CD4-positive, alpha-beta T cell treated with Interleukin-15 for 4 hours (primary cell): ENCODE data around the gene AKAP13.

Experiments
- DNase-seq: peaks from one replicate; pipeline ENCODE4 v3.0.0-alpha.2; 2020; ENCODE audit warnings: low spot score

The AKAP13 gene

GRCh38 chr15:85407421-85408269 is 27.2 kb downstream of the AKAP13 start:
- peak; percentile 60 for DNase-seq

GRCh38 chr15:85408270-85408746 is 27.9 kb downstream of the AKAP13 start:
- peak; percentile 33 for DNase-seq

GRCh38 chr15:85412066-85412465 is 31.7 kb downstream of the AKAP13 start:
- no peak for DNase-seq

GRCh38 chr15:85412956-85413854 is 32.8 kb downstream of the AKAP13 start:
- peak; percentile 81 for DNase-seq

GRCh38 chr15:85414037-85414436 is 33.6 kb downstream of the AKAP13 start:
- DNase-seq: no peak

GRCh38 chr15:85414495-85414894 is 34.1 kb downstream of the AKAP13 start:
- peak; percentile 24 for DNase-seq

GRCh38 chr15:85414991-85415390 is 34.6 kb downstream of the AKAP13 start:
- no peak for DNase-seq

- no peak for DNase-seq
Measured at GRCh38 chr15:85415783-85416182, 35.4 kb downstream of the AKAP13 start.

GRCh38 chr15:85417276-85417675 is 36.9 kb downstream of the AKAP13 start:
- DNase-seq: no peak

- no peak for DNase-seq
Measured at GRCh38 chr15:85419161-85419560, 38.8 kb downstream of the AKAP13 start.

- DNase-seq: no peak
Measured at GRCh38 chr15:85421116-85421925, 40.9 kb downstream of the AKAP13 start.

- no peak for DNase-seq
Measured at GRCh38 chr15:85422607-85423006, 42.2 kb downstream of the AKAP13 start.

- no peak for DNase-seq
Measured at GRCh38 chr15:85423256-85423655, 42.9 kb downstream of the AKAP13 start.

GRCh38 chr15:85424154-85424553 is 43.8 kb downstream of the AKAP13 start:
- DNase-seq: peak; percentile 14

GRCh38 chr15:85426481-85426880 is 46.1 kb downstream of the AKAP13 start:
- DNase-seq: no peak

GRCh38 chr15:85427286-85428028 is 47.1 kb downstream of the AKAP13 start:
- DNase-seq: no peak

GRCh38 chr15:85429522-85429921 is 49.1 kb downstream of the AKAP13 start:
- DNase-seq: no peak

GRCh38 chr15:85430406-85431204 is 50.2 kb downstream of the AKAP13 start:
- DNase-seq: no peak

GRCh38 chr15:85439996-85440395 is 59.6 kb downstream of the AKAP13 start:
- DNase-seq: no peak

GRCh38 chr15:85440451-85440850 is 60.0 kb downstream of the AKAP13 start:
- DNase-seq: no peak
